GM19452 (cell line): ENCODE data around the gene SEZ6L.
A peak's percentile ranks its signal among the peaks of the same experiment; 100 is the strongest.

ENCODE experiments used
- ATAC-seq: cut with Tn5 transposase; IDR thresholded peaks from one replicate; pipeline ENCODE4 v1.9.1; 2021; ENCODE audit not compliant: unreplicated experiment

SEZ6L gene

GRCh38 chr22:26330971-26331625 lies 161.8 kb downstream of the SEZ6L start:
- no peak for ATAC-seq

- ATAC-seq, result no peak
Measured at GRCh38 chr22:26333088-26333800, 164.0 kb downstream of the SEZ6L start.

- no peak for ATAC-seq
Measured at GRCh38 chr22:26334232-26334631, 165.0 kb downstream of the SEZ6L start.

GRCh38 chr22:26336773-26337172 lies 167.5 kb downstream of the SEZ6L start:
- ATAC-seq, result no peak

- ATAC-seq, result no peak
Measured at GRCh38 chr22:26339755-26340154, 170.5 kb downstream of the SEZ6L start.

- ATAC-seq, result no peak
Measured at GRCh38 chr22:26342745-26343410, 173.6 kb downstream of the SEZ6L start.

- no peak for ATAC-seq
Measured at GRCh38 chr22:26345496-26345895, 176.2 kb downstream of the SEZ6L start.

GRCh38 chr22:26348810-26349526 lies 179.7 kb downstream of the SEZ6L start:
- ATAC-seq, result no peak

GRCh38 chr22:26354707-26355106 lies 185.4 kb downstream of the SEZ6L start:
- ATAC-seq, result no peak

GRCh38 chr22:26357281-26357680 lies 188.0 kb downstream of the SEZ6L start:
- no peak for ATAC-seq

GRCh38 chr22:26357813-26358212 lies 188.6 kb downstream of the SEZ6L start:
- no peak for ATAC-seq

- ATAC-seq, result no peak
Measured at GRCh38 chr22:26359156-26359555, 189.9 kb downstream of the SEZ6L start.

- no peak for ATAC-seq
Measured at GRCh38 chr22:26360169-26360885, 191.1 kb downstream of the SEZ6L start.

GRCh38 chr22:26362471-26362870 lies 193.2 kb downstream of the SEZ6L start:
- ATAC-seq, result no peak

- peak; percentile 77 for ATAC-seq
Measured at GRCh38 chr22:26364066-26365015, 195.1 kb downstream of the SEZ6L start.

- ATAC-seq, result no peak
Measured at GRCh38 chr22:26367402-26368245, 198.4 kb downstream of the SEZ6L start.

- no peak for ATAC-seq
Measured at GRCh38 chr22:26372890-26373289, 203.6 kb downstream of the SEZ6L start.

- no peak for ATAC-seq
Measured at GRCh38 chr22:26374391-26375026, 205.2 kb downstream of the SEZ6L start.
